GM19438 (cell line): ENCODE results near the gene PRR5.
"Not testable (repeated sequence)": the region's sequence is repeated elsewhere in the genome, so short reads cannot be mapped to it uniquely, and the experiment has no call there.

Source experiments
- ATAC-seq: cut with Tn5 transposase; IDR thresholded peaks from one replicate; pipeline ENCODE4 v1.9.1; 2021; ENCODE audit warnings: low read depth; ENCODE audit not compliant: unreplicated experiment

PRR5 gene

DNA sequence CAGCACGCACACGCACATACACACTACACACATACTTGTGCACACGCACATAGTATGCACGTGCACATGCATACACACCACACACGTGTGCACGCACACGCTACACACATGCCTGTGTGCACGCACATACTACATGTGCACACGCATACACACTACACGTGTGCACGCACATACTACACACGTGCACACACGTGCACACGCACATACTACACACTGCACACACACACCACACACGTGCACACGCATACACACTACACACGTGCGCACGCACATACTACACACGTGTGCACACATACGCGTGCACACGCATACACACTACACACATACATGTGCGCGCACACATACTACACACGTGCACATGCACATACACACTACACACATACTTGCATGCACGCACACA, 30.7 kb downstream of the PRR5 start:
- ATAC-seq = no peak

- ATAC-seq = no peak
Observed at GRCh38 chr22:44733426-44734106, 31.6 kb downstream of the PRR5 start.

GRCh38 chr22:44734278-44734677, 32.3 kb downstream of the PRR5 start:
- no peak for ATAC-seq

GRCh38 chr22:44734801-44735517, 33.0 kb downstream of the PRR5 start:
- no peak for ATAC-seq

- ATAC-seq = no peak
Observed at GRCh38 chr22:44735518-44736428, 33.8 kb downstream of the PRR5 start.

- ATAC-seq = no peak
Observed at GRCh38 chr22:44736581-44737405, 34.8 kb downstream of the PRR5 start.

DNA sequence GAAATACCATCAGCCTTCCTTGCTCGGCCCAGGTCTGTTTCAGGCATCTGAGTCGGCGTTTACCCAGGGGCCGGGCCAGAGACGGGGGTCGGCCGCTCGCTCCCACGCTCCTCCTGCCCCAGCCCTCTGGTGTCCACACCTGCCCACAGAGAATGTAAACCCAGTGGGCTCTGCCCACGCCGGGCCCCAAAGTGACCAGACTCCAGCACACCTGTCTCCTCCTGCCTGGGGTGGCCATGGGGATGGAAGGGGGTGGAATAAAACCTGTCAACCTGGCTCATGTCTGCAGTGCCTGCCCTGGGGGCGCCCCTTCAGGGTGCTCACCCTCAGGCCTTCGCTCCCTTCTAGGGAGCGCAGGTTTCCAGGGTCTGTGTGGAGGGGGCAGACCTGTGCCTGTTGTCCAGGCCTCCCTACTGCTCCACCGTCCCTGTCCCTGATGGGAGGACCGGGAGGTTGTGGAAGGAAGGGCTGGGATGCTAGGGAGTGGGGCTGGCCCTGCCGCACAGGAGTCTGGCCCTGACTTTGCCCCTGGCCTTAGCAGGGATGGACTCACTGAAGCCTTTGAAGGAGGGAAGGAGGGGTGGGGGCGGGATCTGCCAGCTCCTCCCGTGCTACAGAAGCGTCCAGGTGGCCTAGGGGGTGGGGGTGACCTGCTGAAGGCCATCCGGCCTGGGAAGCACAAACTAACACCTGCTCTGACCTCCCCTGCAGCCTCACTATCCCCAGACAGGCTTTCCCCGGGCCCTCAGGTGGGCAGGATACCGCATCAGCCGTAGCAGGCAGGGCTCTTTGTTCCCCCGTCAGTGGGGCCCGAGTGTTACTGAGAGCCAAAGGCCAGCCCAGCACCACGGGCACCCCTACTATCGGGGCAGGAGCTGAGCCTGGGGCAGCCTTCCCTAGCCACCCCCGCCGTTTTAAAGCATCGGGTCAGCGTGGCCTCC, 35.7 kb downstream of the PRR5 start:
- no peak for ATAC-seq

DNA sequence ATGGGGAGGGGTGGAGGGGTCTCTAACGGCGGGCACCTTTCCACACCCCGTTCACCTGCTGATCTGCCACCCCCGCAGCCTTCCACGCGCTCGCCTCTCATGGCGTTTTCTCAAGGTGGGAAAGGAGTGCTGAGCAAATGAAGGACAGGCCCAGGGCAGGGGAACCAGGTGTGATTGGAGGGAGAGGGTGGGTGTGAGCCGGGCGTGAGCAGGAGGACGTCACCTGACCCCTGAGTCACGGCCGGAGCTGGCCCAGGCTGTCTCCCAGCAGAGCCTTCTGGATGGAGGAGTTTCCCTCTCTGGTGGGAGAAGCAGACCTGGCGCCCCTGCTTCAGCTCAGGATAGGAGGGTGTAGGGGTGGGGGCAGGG, 36.3 kb downstream of the PRR5 start:
- ATAC-seq = no peak

DNA sequence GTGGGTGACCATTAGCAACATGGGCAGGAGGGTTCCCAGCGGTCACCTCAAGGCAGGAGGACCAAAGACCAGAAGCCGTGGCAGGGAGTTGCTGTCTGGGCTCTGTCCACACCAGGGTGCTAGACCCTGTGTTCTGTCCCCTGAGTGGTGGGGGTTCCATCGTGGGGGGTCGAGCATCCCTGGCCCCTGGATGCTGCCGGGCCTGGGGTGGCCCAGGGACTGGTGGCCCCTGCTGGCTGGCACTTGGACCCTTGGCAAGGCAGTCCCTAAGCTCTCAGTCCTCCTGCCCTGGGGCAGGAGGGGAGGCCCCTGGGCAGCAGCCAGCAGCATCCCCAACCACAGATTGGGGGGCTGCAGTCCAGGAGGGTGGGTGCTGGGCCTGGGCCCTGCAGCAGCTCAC, 37.0 kb downstream of the PRR5 start:
- ATAC-seq = no peak

DNA sequence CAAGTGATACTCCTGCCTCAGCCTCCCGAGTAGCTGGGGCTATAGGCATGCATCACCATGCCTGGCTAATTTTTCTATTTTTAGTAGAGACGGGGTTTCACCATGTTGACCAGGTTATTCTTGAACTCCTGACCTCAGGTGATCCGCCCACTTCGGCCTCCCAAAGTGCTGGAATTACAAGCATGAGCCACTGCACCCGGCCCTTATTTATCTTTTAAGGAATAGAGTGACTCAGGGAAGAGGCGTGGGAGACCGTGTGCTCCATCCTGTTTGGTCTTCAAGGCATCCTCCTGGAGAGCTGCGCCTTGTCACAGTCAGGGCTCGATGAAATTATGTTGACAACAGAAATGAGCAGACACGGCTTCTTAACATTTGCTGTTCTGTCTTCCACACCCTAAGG, 37.7 kb downstream of the PRR5 start:
- not testable (repeated sequence) for ATAC-seq

- no peak for ATAC-seq
Observed at GRCh38 chr22:44740307-44740706, 38.3 kb downstream of the PRR5 start.

DNA sequence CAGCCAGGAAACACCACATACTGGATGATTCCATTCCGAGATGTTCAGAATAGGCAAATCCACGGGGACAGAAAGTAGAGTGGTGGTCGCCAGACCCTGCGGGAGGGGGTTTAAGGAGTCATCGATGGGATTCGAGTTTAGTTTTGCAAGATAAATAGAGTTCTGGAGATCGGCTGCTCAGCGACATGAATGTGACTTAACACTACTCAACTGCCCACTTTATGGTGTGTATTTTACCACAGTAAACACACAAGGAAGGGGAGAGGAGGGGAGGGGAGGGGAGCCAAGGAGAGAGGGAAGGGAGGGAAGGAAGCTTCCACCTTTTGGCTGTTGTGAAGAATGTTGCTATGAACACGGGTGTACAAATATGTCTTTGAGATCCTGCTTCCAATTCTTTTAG, 39.9 kb downstream of the PRR5 start:
- no peak for ATAC-seq

GRCh38 chr22:44743247-44743646, 41.2 kb downstream of the PRR5 start:
- no peak for ATAC-seq

DNA sequence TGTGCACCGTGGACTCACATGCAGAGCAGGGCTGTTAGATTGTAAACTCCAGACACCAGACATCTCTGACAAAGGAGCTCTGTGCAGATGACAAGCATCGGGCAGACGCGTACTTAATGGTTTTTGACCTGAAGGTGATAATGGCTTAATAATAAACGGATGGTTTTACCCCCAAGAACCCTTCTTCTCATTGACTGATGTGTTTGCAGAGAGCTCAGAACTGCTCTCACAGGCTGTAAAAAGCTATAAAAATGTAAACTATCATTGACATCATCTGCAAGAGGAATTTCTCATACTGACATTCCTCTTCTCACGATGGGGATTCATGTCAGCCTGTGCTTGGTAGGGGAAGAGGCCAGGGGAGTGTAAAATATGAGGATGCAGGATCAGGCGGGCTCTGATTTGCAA, 41.8 kb downstream of the PRR5 start:
- ATAC-seq = no peak

DNA sequence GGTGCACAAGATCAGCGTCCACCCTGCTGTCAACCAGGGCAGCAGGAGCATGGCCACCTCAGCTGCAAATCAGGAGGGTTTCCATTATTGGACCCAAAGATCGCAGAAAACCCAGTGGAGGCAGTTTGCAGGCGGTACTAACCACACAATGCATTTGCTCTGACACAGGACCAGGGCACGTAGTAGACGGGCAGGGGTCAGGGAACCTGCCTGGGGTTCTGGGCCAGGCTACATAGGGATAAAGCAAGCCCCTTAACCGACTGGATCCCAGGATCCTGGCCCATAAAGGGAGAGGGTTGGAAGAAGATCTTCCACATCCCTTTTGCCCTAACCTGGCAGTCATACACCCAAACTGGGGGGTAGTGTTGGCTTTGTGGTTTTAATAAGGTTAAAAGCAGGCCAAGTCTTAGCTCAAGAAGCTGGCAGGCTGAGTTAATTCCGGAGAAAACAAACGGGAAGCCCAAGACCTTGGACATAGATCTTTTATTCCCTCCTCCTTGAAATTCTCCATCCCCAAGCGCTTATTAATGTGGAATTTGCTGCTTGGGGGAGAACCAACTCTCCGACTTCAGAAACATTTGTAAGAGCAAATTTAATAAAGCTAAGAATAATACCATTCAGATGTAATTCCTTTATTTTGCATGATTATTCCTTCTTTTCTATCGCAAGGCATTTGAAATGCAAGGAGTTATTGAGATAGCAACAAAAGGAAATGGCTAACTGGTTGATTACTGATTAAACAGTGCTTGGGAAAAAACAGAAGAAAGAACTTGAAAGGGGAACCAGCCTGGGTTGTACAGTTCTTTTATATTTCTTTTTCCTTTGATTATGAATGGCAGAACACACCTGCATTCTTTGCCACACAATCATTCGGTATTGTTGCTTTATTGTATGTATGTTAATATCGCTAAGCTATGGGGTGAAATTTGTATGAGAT, 44.1 kb downstream of the PRR5 start:
- no peak for ATAC-seq

DNA sequence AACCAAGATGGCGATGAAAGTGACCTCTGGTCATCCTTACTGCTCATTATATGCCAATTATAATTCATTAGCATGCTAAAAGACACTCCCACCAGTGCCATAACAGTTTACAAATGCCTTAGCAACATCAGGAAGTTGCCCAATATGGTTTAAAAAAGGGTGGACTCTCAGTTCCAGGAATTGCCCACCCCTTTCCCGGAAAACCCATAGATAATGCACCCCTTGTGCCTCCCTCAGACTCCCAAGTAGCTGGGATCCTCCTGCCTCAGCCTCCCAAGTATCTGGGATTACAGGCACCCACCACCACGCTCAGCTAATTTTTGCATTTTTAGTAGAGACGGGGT, 45.8 kb downstream of the PRR5 start:
- not testable (repeated sequence) for ATAC-seq

GRCh38 chr22:44748524-44748923, 46.5 kb downstream of the PRR5 start:
- no peak for ATAC-seq

DNA sequence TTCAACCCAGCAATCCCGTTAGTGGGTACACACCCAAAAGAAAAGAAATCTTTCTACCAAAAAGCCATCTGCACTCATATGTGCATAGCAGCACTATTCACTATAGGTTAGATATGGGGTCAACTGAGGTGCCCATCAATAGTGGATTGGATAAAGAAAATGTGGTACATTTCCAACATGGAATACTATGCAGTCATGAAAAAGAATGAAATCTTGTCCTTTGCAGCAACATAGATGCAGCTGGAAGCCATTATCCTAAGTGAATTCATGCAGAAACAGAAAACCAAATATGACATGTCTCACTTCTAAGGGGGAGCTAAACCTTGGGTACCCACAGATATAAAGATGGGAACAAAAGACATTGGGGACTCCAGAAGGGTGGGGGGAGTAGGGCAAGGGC, 48.5 kb downstream of the PRR5 start:
- no peak for ATAC-seq
